HepG2 (cell line): ENCODE results near the gene ADGRG6. TPM values are rescaled to one million over a fixed set of nuclear protein-coding genes. Genes with fewer than 3 reads are reported as not detected.

Source experiments
- AGO2 ChIP-seq: fragments of 200-400 bp; formaldehyde crosslinking; optimal IDR thresholded peaks from 2 replicates; pipeline ENCODE3; 2017; ENCODE audit warnings: mild to moderate bottlenecking, low read depth, low read length, moderate library complexity
- ARID2 ChIP-seq: sonication (generic); formaldehyde crosslinking; IDR thresholded peaks from 2 replicates; pipeline ENCODE4 v1.8.1; 2022; ENCODE audit warnings: mild to moderate bottlenecking, missing genetic modification reagents, borderline replicate concordance
- ATM ChIP-seq: fragments of 450-650 bp; IDR thresholded peaks from 2 replicates; pipeline ENCODE4 v1.7.1; 2017; ENCODE audit warnings: mild to moderate bottlenecking, borderline replicate concordance
- ATRX ChIP-seq: sonication (generic); formaldehyde crosslinking; IDR thresholded peaks from 2 replicates; pipeline ENCODE4 v1.4.0; 2020; ENCODE audit warnings: missing genetic modification reagents, borderline replicate concordance
- BRCA1 ChIP-seq: sonication (generic); formaldehyde crosslinking; IDR thresholded peaks from 2 replicates; pipeline ENCODE4 v1.4.0; 2020; ENCODE audit warnings: missing genetic modification reagents
- EED ChIP-seq: sonication (generic); formaldehyde crosslinking; IDR thresholded peaks from 2 replicates; pipeline ENCODE4 v1.5.0; 2020; ENCODE audit warnings: mild to moderate bottlenecking, missing genetic modification reagents
- EHMT2 ChIP-seq: fragments of 200-600 bp; sonication (generic); IDR thresholded peaks from 2 replicates; pipeline ENCODE4 v1.7.0; 2017; ENCODE audit warnings: antibody characterized with exemption, low read depth, low read length, borderline replicate concordance
- HES4 ChIP-seq: sonication (generic); formaldehyde crosslinking; IDR thresholded peaks from 2 replicates; pipeline ENCODE4 v1.9.0; 2021; ENCODE audit warnings: mild to moderate bottlenecking, missing genetic modification reagents, borderline replicate concordance
- MIXL1 ChIP-seq: IDR thresholded peaks from 2 replicates; pipeline ENCODE4 v1.6.1; 2016
- SKI ChIP-seq: fragments of 450-650 bp; IDR thresholded peaks from one replicate; pipeline ENCODE4 v1.6.1; 2018; ENCODE audit warnings: mild to moderate bottlenecking; ENCODE audit not compliant: partially characterized antibody
- ZBTB3 ChIP-seq: sonication (generic); formaldehyde crosslinking; IDR thresholded peaks from 2 replicates; pipeline ENCODE4 v1.4.0; 2020; ENCODE audit warnings: low read depth, mild to moderate bottlenecking, moderate library complexity, missing genetic modification reagents, borderline replicate concordance
- ZBTB42 ChIP-seq: sonication (generic); formaldehyde crosslinking; IDR thresholded peaks from 2 replicates; pipeline ENCODE4 v1.5.0; 2020; ENCODE audit warnings: mild to moderate bottlenecking, missing genetic modification reagents
- ZBTB8A ChIP-seq: sonication (generic); formaldehyde crosslinking; IDR thresholded peaks from 2 replicates; pipeline ENCODE4 v1.4.0; 2020; ENCODE audit warnings: mild to moderate bottlenecking, low read depth, missing genetic modification reagents, borderline replicate concordance
- ZFP36L1 ChIP-seq: sonication (generic); formaldehyde crosslinking; IDR thresholded peaks from 2 replicates; pipeline ENCODE4 v1.8.0; 2022; ENCODE audit warnings: mild to moderate bottlenecking, missing genetic modification reagents, moderate library complexity
- ZFP62 ChIP-seq: sonication (generic); formaldehyde crosslinking; IDR thresholded peaks from 2 replicates; pipeline ENCODE4 v1.4.0; 2020; ENCODE audit warnings: missing genetic modification reagents
- ZNF10 ChIP-seq: sonication (generic); formaldehyde crosslinking; IDR thresholded peaks from 2 replicates; pipeline ENCODE4 v1.4.0; 2020; ENCODE audit warnings: mild to moderate bottlenecking, low read depth, missing genetic modification reagents, borderline replicate concordance
- ZNF138 ChIP-seq: sonication (generic); formaldehyde crosslinking; IDR thresholded peaks from 2 replicates; pipeline ENCODE4 v1.5.0; 2020; ENCODE audit warnings: mild to moderate bottlenecking, low read depth, missing genetic modification reagents
- ZNF660 ChIP-seq: sonication (generic); formaldehyde crosslinking; IDR thresholded peaks from 2 replicates; pipeline ENCODE4 v1.5.1; 2020; ENCODE audit warnings: mild to moderate bottlenecking, low read depth, missing genetic modification reagents, borderline replicate concordance
- ZNF7 ChIP-seq: IDR thresholded peaks from 2 replicates; pipeline ENCODE4 v1.6.1; 2016; ENCODE audit warnings: missing biosample characterization, missing genetic modification reagents
- ZNF747 ChIP-seq: sonication (generic); formaldehyde crosslinking; IDR thresholded peaks from 2 replicates; pipeline ENCODE4 v1.8.1; 2023; ENCODE audit warnings: missing genetic modification reagents, mild to moderate bottlenecking, borderline replicate concordance
- ZNF766 ChIP-seq: sonication (generic); formaldehyde crosslinking; IDR thresholded peaks from 2 replicates; pipeline ENCODE4 v1.5.0; 2020; ENCODE audit warnings: missing genetic modification reagents, borderline replicate concordance
- ZNF878 ChIP-seq: sonication (generic); formaldehyde crosslinking; IDR thresholded peaks from 2 replicates; pipeline ENCODE4 v1.8.1; 2023; ENCODE audit warnings: mild to moderate bottlenecking, missing genetic modification reagents, moderate library complexity
- ZSCAN9 ChIP-seq: IDR thresholded peaks from 2 replicates; pipeline ENCODE4 v1.6.1; 2016; ENCODE audit warnings: borderline replicate concordance
- polyA plus RNA-seq, 8 experiments: library from polyadenylated mRNA; depleted of rRNA in 3 of 8; stranded (reverse) in 7 of 8; unstranded in 1 of 8; fragments of >200 nt; fragmentation: Illumina TruSeq in 4 of 8; extraction: Trizol in 4 of 8; gene quantifications; 2 replicates each; pipeline versions ENCODE4 v1.2.1 to v1.2.3, GENCODE V29; 2011 to 2016; ENCODE audit warnings: low read depth in 4 of 8, missing spikeins in 1 of 8, mixed read lengths in 1 of 8; ENCODE audit not compliant: insufficient read depth in 1 of 8
- total RNA-seq, 5 experiments: library from RNA; depleted of rRNA; stranded (reverse); fragments of >200 nt; fragmentation: Illumina TruSeq; extraction: Trizol; gene quantifications; 2 replicates each; pipeline ENCODE4 v1.2.3, GENCODE V29; 2016; ENCODE audit warnings: low read depth in 1 of 5
- TF ChIP-seq, protein P1 (sequence below): sonication (generic); formaldehyde crosslinking; IDR thresholded peaks from 2 replicates; pipeline ENCODE4 v1.4.0; 2020; ENCODE audit warnings: mild to moderate bottlenecking, missing genetic modification reagents
- TF ChIP-seq, protein P2 (sequence below): sonication (generic); IDR thresholded peaks from 2 replicates; pipeline ENCODE4 v1.6.1; 2016; ENCODE audit warnings: low read depth, borderline replicate concordance
- TF ChIP-seq, protein P3 (sequence below): sonication (generic); formaldehyde crosslinking; IDR thresholded peaks from 2 replicates; pipeline ENCODE4 v1.4.0; 2020; ENCODE audit warnings: missing genetic modification reagents, borderline replicate concordance
- TF ChIP-seq, protein P4 (sequence below): sonication (generic); formaldehyde crosslinking; IDR thresholded peaks from 2 replicates; pipeline ENCODE4 v1.8.1; 2023; ENCODE audit warnings: mild to moderate bottlenecking, missing genetic modification reagents

ADGRG6 gene
- total and polyA plus RNA-seq, 2 of the 13 experiments (the other 11 are each of a cell fraction or from before 2014, with no cell fraction given) = 129 to 249 TPM

DNA sequence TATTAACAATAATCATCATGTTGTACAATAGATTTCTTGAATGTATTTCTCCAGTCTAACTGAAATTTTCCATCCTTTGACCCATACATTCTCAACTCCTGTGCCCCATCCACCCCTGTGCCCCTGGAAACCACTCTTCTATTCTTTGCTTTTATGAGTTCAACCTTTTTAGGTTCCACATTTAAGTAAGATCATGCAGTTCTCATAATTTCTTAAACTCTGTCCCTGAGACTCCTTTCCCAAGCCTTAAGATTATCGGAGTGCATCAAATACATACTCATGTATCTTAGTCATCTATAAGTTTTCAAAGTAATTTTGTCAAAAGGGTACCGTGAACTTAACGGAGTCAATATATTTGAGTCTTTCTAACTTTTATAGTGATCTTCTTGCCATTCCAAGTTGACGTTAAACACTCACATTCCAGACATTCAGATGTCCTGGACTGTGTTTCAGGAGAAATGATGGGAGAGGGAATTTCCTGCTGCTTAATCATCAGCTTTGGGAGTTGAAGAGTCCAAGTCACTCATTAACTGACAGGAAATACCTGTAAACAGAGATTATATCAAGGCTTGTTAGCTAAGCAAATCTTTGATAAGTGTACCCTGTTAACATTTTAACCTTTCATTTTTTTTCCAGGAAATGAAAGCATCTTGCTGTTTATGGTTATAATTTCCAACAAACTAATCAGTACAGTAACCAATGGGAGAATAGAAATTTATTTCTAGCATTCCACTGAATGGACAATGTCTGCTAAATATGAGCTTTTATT lies 73.3 kb downstream of the ADGRG6 start (continued):
- TF ChIP-seq ARID2 (0 out of 2 replicates have a peak, but pooled peaks have one; percentile 26), EED (no peak), ZFP62 (CRISPR knock-in tag) (no peak), ZNF138 (CRISPR knock-in tag) (no peak), EHMT2 (no peak), AGO2 (no peak), ZNF660 (no peak), ZNF766 (CRISPR knock-in tag) (no peak), SKI (peak; percentile 65), ZBTB8A (CRISPR knock-in tag) (no peak), HES4 (CRISPR knock-in tag) (no peak), ATRX (no peak), ZFP36L1 (CRISPR knock-in tag) (no peak; the same call in 1 of the 2 replicates), ZNF747 (CRISPR knock-in tag) (peak; percentile 42; the same call in 1 of the 2 replicates), ZBTB42 (CRISPR knock-in tag) (no peak), ZNF878 (peak; percentile 94; the same call in 1 of the 2 replicates), ZNF7 (no peak), BRCA1 (peak; percentile 78), ZNF10 (no peak), ZBTB3 (CRISPR knock-in tag) (no peak), ZSCAN9 (peak; percentile 97), MIXL1 (peak; percentile 100), ATM (no peak; the same call in 1 of the 2 replicates)
- TF ChIP-seq, protein P1, sequence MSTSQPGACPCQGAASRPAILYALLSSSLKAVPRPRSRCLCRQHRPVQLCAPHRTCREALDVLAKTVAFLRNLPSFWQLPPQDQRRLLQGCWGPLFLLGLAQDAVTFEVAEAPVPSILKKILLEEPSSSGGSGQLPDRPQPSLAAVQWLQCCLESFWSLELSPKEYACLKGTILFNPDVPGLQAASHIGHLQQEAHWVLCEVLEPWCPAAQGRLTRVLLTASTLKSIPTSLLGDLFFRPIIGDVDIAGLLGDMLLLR (CRISPR knock-in tag) = no peak
- TF ChIP-seq, protein P2, sequence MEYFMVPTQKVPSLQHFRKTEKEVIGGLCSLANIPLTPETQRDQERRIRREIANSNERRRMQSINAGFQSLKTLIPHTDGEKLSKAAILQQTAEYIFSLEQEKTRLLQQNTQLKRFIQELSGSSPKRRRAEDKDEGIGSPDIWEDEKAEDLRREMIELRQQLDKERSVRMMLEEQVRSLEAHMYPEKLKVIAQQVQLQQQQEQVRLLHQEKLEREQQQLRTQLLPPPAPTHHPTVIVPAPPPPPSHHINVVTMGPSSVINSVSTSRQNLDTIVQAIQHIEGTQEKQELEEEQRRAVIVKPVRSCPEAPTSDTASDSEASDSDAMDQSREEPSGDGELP = peak; percentile 52; the same call in 1 of the 2 replicates
- TF ChIP-seq, protein P3, sequence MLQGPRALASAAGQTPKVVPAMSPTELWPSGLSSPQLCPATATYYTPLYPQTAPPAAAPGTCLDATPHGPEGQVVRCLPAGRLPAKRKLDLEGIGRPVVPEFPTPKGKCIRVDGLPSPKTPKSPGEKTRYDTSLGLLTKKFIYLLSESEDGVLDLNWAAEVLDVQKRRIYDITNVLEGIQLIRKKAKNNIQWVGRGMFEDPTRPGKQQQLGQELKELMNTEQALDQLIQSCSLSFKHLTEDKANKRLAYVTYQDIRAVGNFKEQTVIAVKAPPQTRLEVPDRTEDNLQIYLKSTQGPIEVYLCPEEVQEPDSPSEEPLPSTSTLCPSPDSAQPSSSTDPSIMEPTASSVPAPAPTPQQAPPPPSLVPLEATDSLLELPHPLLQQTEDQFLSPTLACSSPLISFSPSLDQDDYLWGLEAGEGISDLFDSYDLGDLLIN (CRISPR knock-in tag) = no peak
- TF ChIP-seq, protein P4, sequence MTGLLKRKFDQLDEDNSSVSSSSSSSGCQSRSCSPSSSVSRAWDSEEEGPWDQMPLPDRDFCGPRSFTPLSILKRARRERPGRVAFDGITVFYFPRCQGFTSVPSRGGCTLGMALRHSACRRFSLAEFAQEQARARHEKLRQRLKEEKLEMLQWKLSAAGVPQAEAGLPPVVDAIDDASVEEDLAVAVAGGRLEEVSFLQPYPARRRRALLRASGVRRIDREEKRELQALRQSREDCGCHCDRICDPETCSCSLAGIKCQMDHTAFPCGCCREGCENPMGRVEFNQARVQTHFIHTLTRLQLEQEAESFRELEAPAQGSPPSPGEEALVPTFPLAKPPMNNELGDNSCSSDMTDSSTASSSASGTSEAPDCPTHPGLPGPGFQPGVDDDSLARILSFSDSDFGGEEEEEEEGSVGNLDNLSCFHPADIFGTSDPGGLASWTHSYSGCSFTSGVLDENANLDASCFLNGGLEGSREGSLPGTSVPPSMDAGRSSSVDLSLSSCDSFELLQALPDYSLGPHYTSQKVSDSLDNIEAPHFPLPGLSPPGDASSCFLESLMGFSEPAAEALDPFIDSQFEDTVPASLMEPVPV (CRISPR knock-in tag) = no peak
